KG1 (cell line): Measurements from ENCODE around the gene BRDT.

ENCODE experiments used
- DNase-seq: peaks from one replicate; lab custom pipeline; 2025; lab: John Stamatoyannopoulos, UW

Gene BRDT

GRCh38 chr1:91949356-91949699 is at the start of gene BRDT:
TSS of gene BRDT (plus strand) at chr1:91949401. CDS start at chr1:91962755, 13,354 bp downstream.
- DNase-seq: no peak

- DNase-seq: no peak
Measured at GRCh38 chr1:91900562-91900961, 48.6 kb upstream of the BRDT start.

- DNase-seq: no peak
Measured at GRCh38 chr1:91901231-91901630, 48.0 kb upstream of the BRDT start.

GRCh38 chr1:91912266-91912665 is 36.9 kb upstream of the BRDT start:
- DNase-seq: no peak

DNA sequence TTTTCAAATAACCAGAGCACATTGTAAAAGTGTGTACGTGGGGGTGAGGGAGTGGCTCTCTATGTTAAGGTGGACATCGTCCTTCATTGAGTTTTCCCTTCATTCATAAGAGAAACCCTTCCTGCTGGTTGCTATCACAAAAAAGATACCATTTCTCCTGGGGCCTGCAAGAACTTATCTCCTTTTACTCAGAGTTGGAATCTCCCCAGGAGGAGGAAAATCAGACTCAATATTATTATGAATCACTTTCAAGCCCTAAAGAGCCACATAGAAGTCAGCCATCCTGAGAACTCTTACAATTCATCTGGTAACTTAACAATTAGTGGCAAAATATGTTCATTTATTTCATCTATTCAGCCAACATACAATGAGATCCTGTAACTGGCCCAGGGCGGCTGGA is 36.2 kb upstream of the BRDT start:
- DNase-seq: no peak

GRCh38 chr1:91916046-91916445 is 33.2 kb upstream of the BRDT start:
- DNase-seq: no peak

- no peak for DNase-seq
Measured at GRCh38 chr1:91916811-91917460, 32.3 kb upstream of the BRDT start.

- no peak for DNase-seq
Measured at GRCh38 chr1:91919962-91920361, 29.2 kb upstream of the BRDT start.

- DNase-seq: no peak
Measured at GRCh38 chr1:91924146-91924545, 25.1 kb upstream of the BRDT start.

- no peak for DNase-seq
Measured at GRCh38 chr1:91925644-91926435, 23.4 kb upstream of the BRDT start.

DNA sequence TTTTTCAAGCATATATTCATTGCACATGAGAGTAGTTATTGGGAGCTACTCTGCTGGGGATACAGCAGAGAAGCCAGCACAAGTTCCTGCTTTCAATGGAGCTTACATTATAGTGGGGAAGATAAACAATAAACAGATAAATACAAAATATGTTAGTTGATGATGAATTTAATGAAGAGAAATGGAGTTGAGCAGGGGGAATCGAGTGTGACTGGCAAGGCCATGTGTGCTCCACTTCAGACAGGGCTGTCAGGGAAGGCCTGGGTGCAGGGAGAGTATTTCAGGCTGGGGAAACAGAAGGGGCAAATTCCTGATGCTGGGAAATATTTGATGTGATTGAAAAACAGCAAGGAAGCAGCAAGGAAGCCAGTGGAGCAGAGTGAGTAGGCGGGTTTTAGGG is 21.2 kb upstream of the BRDT start:
- DNase-seq: no peak

- no peak for DNase-seq
Measured at GRCh38 chr1:91929250-91929649, 20.0 kb upstream of the BRDT start.

DNA sequence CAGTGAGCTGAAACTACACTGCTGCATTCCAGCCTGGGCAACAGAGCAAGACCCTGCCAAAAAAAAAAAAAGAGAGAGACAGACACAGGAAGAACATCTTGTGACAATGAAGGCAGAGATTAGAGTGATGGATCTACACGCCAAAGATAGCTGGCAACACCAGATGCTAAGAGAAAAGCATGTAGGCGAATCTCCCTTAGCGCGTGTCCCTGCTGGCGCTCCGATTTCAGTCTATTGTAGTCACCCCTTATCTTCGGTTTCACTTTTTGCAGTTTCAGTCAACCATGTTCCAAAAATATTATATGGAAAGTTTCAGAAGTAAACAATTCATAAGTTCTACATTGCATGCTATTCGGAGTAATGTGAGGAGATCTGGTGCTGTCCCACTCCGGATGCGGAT is 11.6 kb upstream of the BRDT start:
- no peak for DNase-seq

GRCh38 chr1:91940496-91940895 is 8.7 kb upstream of the BRDT start:
- no peak for DNase-seq

- DNase-seq: no peak
Measured at GRCh38 chr1:91944087-91944486, 5.1 kb upstream of the BRDT start.

DNA sequence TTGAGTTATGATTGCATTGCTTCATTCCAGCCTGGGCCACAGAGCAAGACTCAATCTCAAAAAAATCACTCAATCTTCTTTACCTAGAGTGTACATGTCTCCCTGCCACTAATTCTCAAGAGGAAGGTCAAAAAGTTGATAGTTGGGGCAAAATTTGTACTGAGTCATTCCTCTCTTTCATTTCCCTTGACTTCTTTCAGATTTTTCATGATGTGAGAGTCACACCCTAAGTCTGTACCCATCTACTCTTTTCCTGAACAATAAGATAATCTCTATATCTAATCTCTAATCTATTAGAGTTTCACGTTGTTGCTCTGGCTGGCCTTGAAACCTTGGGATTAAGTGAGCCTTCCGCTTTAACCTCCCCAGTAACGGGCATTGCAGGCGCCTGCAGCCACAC is 1.1 kb upstream of the BRDT start:
- no peak for DNase-seq

DNA sequence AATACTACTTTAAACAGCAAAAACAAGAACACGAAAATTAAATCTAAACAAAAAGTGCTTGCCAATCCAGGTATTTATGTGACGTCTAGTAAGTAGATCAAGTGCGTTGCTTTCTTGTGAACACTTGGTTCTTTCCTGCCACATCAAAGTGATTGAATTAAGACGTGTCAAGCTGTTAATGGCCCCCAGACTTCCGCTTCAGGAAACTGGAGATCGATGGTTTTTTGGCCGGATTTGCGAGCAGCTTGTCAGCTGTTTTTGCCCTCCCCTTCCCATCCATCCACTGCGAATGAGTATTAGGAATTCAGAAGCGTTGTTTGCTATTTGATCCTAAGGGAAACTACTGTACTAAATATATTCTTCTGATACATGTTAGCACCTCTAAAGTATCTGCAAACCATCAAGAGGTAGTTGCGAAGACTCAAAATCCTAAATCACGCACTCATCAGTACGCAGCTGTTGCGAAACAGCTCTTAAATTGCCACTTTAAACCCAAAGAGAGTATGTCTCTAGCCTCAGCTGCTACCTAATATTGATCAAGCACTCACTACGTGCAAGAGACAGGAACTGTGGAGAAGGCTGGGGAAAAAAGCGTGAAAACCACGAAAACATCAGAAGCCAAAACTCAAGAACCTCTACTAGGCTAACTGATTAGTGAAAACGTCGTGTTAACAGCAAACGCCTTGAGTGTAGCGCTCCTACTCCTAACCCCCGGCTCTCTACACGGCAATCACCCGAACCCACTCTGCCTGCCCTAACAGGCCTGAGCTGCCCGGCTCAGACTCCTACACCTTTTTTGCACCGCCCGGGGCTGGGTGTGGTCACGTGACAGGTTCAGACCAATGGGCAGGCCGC is 473 bp upstream of the BRDT start:
- no peak for DNase-seq

DNA sequence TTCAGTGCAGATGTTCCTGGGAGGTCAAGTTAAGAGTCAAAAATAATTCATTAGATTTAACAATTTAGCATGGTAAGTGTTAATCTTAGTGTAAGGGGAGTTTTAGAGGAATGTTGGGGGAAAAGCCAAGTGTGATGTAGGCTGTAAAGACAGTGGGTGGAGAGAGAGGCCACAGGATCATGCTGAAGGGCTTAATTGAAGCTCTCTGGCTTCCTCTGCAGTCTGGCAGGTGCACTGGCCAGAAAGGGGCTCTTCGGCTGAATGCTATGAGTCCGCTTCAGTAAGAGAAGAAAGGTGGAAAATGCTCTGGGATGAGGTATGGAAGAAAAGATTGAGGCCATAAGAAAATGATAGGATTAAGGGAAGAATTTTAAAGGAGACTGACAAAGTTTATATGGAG is 3.0 kb downstream of the BRDT start:
- no peak for DNase-seq

DNA sequence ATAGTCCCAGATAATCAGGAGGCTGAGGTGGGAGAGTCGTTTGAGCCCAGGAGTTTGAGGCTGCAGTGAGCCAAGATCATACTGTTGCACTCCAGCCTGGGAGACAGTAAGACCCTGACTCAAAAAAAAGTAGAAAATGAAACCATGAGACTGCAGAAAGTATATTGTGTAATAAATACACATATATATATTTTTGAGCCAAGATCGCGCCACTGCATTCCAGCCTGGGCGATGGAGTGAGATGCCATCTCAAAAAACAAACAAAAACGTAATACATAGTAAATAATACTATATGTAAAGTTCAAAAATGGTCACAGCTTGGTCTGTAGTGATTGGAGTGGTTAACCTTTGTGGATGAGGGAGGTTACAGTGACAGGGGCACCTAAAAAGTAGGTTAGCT is 9.7 kb downstream of the BRDT start:
- no peak for DNase-seq

GRCh38 chr1:91968334-91968733 is 19.1 kb downstream of the BRDT start:
- no peak for DNase-seq

DNA sequence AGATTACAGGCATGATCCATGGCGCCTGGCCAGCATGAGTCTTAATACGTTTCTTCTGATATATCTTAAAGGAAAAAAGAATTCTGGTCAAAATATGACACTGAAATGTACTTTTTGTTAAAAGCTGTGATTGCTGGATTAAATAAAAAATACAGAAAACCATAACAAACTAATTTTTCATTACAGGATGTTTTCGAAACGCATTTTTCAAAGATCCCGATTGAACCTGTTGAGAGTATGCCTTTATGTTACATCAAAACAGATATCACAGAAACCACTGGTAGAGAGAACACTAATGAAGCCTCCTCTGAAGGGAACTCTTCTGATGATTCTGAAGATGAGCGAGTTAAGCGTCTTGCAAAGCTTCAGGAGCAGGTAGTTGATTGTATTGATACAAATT is 30.2 kb downstream of the BRDT start:
- DNase-seq: no peak

- no peak for DNase-seq
Measured at GRCh38 chr1:91980663-91981062, 31.5 kb downstream of the BRDT start.

DNA sequence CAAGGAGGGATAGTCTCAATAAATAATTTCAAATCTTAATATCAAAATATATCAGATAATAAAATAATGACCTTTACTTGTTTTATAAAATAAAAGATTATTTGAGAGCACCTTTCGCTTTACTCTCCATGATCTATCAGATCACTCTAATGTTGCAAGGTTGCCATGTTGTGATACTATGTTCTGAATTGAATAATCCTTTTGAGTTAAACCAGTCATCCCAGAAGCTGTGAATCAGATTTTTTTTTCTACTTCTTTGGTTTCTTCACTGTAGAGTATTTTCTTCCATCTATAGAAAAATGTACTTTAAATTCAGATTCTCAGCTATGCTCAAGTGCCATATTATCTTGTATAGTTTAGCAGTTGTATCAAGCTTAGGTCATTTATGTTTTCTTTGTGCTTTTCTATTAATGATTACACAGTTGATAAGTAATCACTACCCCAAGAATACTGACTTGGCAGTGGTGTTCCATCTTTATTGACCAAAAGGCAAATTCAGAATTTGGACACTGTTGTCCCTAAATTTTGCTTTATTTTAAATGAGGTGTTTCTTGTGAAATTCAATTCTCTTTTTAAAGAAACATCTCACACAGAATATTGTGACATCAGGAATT is 32.9 kb downstream of the BRDT start:
- no peak for DNase-seq
